ENCODE results near the gene HMMR.
"Not testable (repeated sequence)": the region's sequence is repeated elsewhere in the genome, so short reads cannot be mapped to it uniquely, and the experiment has no call there.

Gene HMMR

GRCh38 chr5:163460562-163461171, at the start of gene HMMR:
HMMR (plus strand) TSS chr5:163460632; CDS start chr5:163460693, 61 bp downstream.
- peak; percentile 37 for DNase-seq

DNA sequence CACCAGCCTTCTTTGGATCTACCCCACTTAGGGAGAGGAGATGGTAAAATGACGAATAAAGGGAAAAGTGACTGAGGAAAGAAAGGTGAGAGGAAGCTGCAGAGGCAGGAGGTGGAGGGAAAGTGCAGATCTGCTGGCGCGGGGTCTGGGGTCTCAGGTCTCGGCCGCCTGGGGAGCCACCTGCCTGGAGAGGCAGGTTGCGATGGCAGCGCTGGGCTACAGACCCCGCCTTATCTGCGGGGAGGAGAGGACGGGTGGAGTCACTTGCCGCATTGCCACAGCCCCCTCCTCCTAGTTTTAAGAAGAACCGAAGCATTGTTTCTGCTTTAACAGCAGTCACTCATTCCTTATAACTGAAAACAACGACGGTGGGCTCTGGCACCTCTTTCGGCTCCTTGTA, 44.8 kb upstream of the HMMR start:
- DNase-seq: not testable (repeated sequence)

DNA sequence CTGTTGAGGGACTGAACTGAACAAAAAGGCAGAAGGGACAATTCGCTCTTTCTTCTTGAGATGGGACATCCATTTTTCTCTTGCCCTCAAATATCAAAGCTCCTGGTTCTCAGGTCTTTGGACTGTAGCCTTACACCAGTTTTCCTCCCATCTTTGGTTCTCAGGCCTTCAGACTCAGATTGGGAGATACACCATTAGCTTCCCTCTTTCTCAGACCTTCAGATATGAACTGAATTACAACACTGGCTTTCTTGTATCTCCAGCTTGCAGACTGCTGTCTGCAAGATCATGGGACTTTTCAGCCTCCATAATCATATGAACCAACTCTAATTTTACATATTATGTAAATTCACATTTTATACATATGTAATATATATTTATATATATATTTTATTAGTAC, 35.6 kb upstream of the HMMR start:
- DNase-seq: no peak

DNA sequence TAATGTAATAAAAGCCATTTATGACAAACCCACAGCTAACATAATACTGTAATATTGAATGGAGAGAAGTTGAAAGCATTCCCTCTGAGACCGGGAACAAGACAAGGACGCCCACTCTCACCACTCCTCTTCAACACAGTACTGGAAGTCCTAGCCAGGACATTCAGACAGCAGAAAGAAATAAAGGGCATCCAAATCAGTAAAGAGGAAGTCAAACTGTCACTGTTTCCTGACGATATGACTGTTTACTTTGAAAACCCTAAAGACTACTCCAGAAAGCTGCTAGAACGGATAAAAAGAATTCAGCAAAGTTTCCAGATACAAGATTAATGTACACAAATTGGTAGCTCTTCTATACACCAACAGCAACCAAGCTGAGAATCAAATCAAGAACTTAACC, 34.3 kb upstream of the HMMR start:
- DNase-seq: not testable (repeated sequence)

- DNase-seq: no peak
Measured at GRCh38 chr5:163432544-163432943, 27.9 kb upstream of the HMMR start.

GRCh38 chr5:163433271-163433670, 27.2 kb upstream of the HMMR start:
- no peak for DNase-seq

DNA sequence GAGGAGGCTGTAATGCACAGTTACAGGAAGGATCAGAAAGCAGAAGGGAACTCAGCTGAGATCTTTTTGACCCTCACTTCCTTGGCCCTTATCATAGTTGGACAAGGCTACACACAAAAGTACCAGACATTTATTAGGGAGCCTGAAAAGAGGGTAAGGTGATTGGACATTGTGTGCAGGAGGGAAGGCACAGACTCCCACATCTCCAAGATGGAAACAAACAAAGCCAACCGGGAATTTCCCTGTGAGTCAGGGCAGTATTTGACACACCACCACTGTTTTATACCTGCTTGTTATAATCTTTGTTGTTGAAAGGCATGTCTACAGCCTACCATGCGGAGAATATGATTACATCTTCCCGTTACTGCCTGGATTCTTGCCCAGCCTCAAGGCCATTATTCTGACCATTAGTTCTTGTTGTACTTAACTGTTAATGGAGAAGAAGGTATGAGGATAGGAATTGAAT, 26.0 kb upstream of the HMMR start:
- no peak for DNase-seq

DNA sequence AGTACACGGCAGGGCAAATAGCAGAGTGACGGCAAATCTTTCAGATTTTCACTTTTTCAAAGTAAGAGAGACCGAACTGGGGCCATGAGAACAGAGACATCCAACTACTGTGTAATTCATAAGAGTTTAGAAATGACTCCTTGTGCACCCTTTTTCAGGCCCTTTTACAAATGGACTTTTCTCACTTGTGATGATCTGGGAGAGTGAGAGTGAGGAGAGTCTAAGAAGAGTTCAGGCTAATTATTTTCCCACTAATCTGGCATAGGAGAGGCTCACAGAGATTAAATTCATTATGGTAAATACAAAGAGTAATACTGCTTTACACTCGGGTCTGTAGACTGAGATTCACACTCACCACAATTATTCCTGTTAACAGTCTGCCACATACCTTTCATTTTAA, 23.9 kb upstream of the HMMR start:
- DNase-seq: no peak

DNA sequence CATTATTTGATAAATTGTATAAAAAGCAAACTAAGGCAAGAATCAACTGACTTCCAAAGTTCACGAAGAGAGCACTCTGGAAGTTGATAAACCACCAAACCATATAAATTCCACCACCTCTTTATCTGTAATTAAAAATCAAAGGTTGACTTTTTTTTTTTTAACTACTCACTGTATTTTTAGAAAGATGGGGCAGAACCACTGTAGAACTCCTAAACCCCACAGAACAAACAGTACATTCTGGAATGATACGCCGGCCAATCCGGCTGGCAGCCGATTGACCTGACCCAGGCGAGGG, 23.5 kb upstream of the HMMR start:
- DNase-seq: no peak

DNA sequence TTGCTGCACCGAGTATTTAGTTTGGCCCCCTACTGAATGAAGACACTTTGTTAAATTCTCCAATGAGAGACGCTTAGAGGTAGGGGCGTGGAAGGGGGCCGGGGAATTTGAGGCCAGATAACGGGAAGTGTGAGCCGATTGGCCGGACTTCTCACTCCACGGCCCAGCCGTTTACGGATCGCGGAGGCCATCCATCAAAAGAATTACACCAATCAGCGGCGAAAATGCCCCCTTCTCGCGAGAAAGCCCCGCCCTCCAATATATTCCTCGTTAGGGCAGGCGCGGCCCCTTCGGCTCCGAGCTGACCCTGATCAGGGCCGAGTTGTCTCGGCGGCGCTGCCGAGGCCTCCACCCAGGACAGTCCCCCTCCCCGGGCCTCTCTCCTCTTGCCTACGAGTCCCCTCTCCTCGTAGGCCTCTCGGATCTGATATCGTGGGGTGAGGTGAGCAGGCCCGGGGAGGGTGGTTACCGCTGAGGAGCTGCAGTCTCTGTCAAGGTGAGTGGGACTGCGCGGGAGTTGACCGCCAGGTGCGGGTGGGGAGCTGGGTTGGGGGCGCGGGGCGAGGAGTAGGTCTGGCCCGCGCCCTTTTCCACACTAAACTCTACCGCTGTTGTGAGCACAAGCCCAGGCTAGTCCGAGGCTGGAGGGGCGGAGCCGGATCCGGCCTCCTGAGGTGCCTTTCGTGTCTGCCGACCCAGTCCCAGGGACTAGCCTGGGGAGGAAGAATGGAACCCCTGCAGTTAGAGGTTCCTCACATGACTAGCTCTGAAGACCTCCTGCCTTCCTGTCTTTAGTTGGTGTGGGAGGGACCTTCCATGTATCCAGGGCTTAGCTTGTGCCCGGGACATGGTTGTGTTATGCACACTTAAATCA, 22.9 kb upstream of the HMMR start, which contains the start of gene CCNG1:
Gene CCNG1 (plus strand): TSS at position 287 of the 874 bp plus-strand sequence. CDS start 1,662 bp downstream, outside the sequence.
- DNase-seq: peak; percentile 97

GRCh38 chr5:163439092-163439425, 21.4 kb upstream of the HMMR start:
- peak; percentile 89 for DNase-seq

GRCh38 chr5:163440954-163441353, 19.5 kb upstream of the HMMR start:
- DNase-seq: no peak

DNA sequence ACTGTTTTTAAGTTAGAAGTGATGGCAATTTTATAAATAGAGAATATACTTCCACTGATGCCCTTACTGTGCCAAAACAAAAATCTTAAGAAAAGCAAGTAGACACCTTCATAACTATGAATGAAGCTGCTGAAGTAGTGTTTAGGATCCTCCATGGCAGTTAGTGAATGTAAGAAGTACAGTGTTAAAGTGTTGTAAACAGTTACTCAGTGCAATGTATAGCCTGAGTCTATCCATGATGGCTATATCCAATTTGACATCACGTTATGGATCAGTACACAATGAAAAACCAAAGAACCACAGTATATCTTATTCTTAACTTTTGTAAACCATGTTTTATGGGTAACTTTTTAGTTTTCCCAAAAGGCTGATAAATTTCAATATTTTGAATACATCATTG, 15.9 kb upstream of the HMMR start:
- DNase-seq: no peak

GRCh38 chr5:163445345-163445744, 15.1 kb upstream of the HMMR start:
- no peak for DNase-seq

DNA sequence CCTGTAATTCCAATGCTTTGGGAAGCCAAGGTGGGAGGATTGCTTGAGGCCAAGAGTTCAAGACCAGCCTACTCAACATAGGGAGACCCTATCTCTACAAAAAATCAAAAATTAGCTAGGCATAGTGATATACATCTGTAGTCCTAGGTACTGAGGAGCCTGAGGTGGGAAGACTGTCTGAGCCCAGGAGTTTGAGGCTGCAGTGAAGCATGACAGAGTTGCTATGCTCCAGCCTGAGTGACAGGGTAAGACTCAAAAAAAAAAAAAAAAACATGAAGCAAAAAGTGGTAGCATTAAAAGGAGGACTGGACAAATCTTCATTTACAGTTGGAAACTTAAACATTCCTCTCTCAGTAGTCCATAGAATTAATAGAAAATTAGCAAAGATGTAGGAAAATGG, 13.2 kb upstream of the HMMR start:
- DNase-seq: no peak

- DNase-seq: no peak
Measured at GRCh38 chr5:163447875-163448274, 12.6 kb upstream of the HMMR start.

DNA sequence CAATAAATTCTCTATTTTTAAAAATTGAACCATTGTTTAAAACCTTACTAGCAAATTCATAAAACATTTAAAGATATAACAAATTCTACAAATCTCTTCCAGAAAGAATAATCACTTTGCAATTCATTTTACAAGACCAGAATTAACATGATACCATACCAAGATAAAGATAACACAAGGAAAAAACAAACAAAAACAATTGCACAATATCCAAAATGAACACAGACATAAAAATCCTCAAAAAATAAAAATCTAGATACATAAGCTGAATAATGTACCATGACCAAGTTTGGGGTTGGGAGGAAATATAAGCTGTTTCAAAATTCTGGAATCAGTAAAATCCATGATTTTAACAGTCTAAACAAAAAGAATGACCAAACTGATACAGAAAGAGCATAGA, 11.9 kb upstream of the HMMR start:
- no peak for DNase-seq

- DNase-seq: no peak
Measured at GRCh38 chr5:163451489-163451888, 8.9 kb upstream of the HMMR start.

DNA sequence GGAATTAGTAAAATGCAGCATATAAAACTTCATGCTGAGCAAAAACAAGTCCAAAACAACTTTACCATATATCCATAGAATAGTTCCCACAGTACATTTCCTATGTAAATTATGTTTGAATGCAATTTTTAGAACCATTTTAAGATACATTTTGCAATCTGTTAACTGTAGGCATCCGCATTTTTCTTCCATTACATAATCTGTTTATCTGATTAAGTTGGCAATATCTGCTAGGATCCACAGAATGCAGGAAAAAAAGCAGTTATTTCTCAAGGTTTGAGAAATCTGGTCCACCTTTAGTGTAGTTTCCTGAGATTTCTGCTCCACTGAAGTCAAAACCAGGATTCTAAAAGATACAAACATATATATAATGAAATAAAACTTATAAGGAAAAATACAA, 6.7 kb upstream of the HMMR start:
- no peak for DNase-seq

GRCh38 chr5:163455406-163455805, 5.0 kb upstream of the HMMR start:
- DNase-seq: not testable (repeated sequence)

GRCh38 chr5:163456029-163456589, 4.3 kb upstream of the HMMR start:
- no peak for DNase-seq

- no peak for DNase-seq
Measured at GRCh38 chr5:163456840-163457239, 3.6 kb upstream of the HMMR start.

DNA sequence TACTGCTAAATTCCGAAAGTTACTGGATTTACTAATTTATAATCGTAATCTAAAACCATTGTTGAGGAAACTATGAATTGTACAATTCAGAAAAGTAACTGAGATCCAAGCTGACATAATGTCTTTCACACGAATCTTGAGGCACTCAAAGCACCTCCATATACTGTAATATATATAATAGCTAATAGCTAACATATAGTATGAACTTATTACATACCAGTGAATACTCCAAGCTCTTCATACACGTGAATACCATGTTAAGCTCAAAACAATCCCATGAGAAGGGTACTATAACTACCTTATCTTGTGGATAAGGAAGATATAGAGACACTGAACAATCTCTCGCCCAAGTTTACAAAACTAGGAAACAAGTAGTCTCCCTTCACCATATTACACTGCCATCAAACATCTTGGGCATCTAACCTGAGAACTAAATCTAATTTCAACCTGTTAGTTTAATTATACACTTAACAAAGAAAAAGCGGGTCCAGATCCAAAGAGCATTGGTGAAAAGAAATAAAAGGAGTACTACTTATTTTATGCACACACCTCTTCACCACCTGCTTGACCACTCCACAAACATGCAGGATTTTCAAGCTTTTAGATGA, 1.6 kb upstream of the HMMR start:
- DNase-seq: no peak

- DNase-seq: peak; percentile 60
Measured at GRCh38 chr5:163459462-163459818, 992 bp upstream of the HMMR start.

All from RPMI8226 (cell line).